HCT116 (cell line): ENCODE measurements around the gene PRMT3.

Experiments
- EGR1 ChIP-seq: IDR thresholded peaks from 2 replicates; pipeline ENCODE4 v1.6.1; 2012; ENCODE audit warnings: low read depth
- EZH2 ChIP-seq: fragments of 200-600 bp; sonication (generic); IDR thresholded peaks from 2 replicates; pipeline ENCODE4 v1.6.1; 2017; ENCODE audit warnings: antibody characterized with exemption, mixed run types
- JUND ChIP-seq: IDR thresholded peaks from 2 replicates; pipeline ENCODE4 v1.6.1; 2012
- POLR2A ChIP-seq: IDR thresholded peaks from 2 replicates; pipeline ENCODE4 v1.7.0; 2011; ENCODE audit warnings: borderline replicate concordance; ENCODE audit not compliant: insufficient read depth, insufficient read length; ENCODE audit errors: extremely low read depth
- POLR2AphosphoS5 ChIP-seq: IDR thresholded peaks from 2 replicates; pipeline ENCODE4 v1.6.1; 2011; ENCODE audit warnings: mild to moderate bottlenecking, low read depth, low read length, moderate library complexity
- SIN3A ChIP-seq: IDR thresholded peaks from 2 replicates; pipeline ENCODE4 v1.6.1; 2012; ENCODE audit warnings: low read depth
- SRF ChIP-seq: IDR thresholded peaks from 2 replicates; pipeline ENCODE4 v1.6.1; 2012; ENCODE audit warnings: low read depth
- TCF7L2 ChIP-seq: IDR thresholded peaks from 2 replicates; pipeline ENCODE4 v1.7.0; 2011; ENCODE audit warnings: borderline replicate concordance, inconsistent platforms; ENCODE audit not compliant: insufficient read depth, insufficient read length; ENCODE audit errors: extremely low read depth
- ZNF274 ChIP-seq: fragments of 200-500 bp; sonication (Bioruptor generic); IDR thresholded peaks from 2 replicates; pipeline ENCODE4 v1.6.1; 2014; ENCODE audit warnings: mild to moderate bottlenecking, low read depth, low read length, inconsistent platforms
- TF ChIP-seq, protein P1 (sequence below): IDR thresholded peaks from 2 replicates; pipeline ENCODE4 v1.6.1; 2011; ENCODE audit warnings: mild to moderate bottlenecking, low read length, moderate library complexity; ENCODE audit not compliant: insufficient replicate concordance; ENCODE audit errors: extremely low read depth
- TF ChIP-seq, protein P2 (sequence below), 3 experiments: fragments of 200-600 bp in 1 of 3; sonication (generic) in 1 of 3; IDR thresholded peaks in 2 of 3; conservative IDR thresholded peaks in 1 of 3; 2 replicates each; pipeline ENCODE4 v1.5.1; 2012 to 2017; ENCODE audit warnings: low read depth in 2 of 3, low read length in 2 of 3, antibody characterized with exemption in 1 of 3, borderline replicate concordance in 1 of 3, control low read depth in 1 of 3, mild to moderate bottlenecking in 1 of 3, mixed read lengths in 1 of 3, mixed run types in 1 of 3, moderate library complexity in 1 of 3; ENCODE audit not compliant: insufficient read depth in 1 of 3
- TF ChIP-seq, protein P3 (sequence below): IDR thresholded peaks from 2 replicates; pipeline ENCODE4 v1.6.1; 2012; ENCODE audit warnings: low read depth
- TF ChIP-seq, protein P4 (sequence below): IDR thresholded peaks from 2 replicates; pipeline ENCODE4 v1.6.1; 2012

DNA sequence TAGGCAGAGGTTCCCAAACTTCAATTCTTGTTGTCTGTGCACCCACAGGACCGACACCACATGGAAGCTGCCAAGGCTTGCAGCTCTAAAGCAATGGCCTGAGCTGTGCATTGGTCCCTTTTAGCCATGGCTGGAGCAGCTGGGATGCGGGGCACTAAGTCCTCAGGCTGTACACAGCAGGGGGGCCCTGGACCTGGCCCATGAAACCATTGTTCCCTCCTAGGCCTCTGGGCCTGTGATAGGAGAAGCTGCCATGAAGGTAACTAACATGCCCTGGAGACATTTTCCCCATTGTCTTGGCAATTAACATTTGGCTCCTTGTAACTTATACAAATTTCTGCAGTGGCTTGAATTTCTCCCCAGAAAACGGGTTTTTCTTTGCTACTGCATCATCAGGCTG, 168.3 kb downstream of the PRMT3 start:
- TF ChIP-seq, protein P1, sequence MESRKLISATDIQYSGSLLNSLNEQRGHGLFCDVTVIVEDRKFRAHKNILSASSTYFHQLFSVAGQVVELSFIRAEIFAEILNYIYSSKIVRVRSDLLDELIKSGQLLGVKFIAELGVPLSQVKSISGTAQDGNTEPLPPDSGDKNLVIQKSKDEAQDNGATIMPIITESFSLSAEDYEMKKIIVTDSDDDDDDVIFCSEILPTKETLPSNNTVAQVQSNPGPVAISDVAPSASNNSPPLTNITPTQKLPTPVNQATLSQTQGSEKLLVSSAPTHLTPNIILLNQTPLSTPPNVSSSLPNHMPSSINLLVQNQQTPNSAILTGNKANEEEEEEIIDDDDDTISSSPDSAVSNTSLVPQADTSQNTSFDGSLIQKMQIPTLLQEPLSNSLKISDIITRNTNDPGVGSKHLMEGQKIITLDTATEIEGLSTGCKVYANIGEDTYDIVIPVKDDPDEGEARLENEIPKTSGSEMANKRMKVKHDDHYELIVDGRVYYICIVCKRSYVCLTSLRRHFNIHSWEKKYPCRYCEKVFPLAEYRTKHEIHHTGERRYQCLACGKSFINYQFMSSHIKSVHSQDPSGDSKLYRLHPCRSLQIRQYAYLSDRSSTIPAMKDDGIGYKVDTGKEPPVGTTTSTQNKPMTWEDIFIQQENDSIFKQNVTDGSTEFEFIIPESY = no peak
- TF ChIP-seq POLR2A = no peak
- TF ChIP-seq, protein P2, sequence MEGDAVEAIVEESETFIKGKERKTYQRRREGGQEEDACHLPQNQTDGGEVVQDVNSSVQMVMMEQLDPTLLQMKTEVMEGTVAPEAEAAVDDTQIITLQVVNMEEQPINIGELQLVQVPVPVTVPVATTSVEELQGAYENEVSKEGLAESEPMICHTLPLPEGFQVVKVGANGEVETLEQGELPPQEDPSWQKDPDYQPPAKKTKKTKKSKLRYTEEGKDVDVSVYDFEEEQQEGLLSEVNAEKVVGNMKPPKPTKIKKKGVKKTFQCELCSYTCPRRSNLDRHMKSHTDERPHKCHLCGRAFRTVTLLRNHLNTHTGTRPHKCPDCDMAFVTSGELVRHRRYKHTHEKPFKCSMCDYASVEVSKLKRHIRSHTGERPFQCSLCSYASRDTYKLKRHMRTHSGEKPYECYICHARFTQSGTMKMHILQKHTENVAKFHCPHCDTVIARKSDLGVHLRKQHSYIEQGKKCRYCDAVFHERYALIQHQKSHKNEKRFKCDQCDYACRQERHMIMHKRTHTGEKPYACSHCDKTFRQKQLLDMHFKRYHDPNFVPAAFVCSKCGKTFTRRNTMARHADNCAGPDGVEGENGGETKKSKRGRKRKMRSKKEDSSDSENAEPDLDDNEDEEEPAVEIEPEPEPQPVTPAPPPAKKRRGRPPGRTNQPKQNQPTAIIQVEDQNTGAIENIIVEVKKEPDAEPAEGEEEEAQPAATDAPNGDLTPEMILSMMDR (IDR thresholded peaks at IDR 0.05 in 2 of 3, conservative IDR thresholded peaks at IDR 0.05 in 1 of 3; ENCODE audit: borderline replicate concordance in 1 of 3, insufficient read depth in 1 of 3, low read depth in 2 of 3, low read length in 2 of 3) = no peak
- no peak for TF ChIP-seq POLR2AphosphoS5
- no peak for TF ChIP-seq EZH2
- TF ChIP-seq EGR1 = no peak
- TF ChIP-seq TCF7L2 = no peak
- TF ChIP-seq, protein P3, sequence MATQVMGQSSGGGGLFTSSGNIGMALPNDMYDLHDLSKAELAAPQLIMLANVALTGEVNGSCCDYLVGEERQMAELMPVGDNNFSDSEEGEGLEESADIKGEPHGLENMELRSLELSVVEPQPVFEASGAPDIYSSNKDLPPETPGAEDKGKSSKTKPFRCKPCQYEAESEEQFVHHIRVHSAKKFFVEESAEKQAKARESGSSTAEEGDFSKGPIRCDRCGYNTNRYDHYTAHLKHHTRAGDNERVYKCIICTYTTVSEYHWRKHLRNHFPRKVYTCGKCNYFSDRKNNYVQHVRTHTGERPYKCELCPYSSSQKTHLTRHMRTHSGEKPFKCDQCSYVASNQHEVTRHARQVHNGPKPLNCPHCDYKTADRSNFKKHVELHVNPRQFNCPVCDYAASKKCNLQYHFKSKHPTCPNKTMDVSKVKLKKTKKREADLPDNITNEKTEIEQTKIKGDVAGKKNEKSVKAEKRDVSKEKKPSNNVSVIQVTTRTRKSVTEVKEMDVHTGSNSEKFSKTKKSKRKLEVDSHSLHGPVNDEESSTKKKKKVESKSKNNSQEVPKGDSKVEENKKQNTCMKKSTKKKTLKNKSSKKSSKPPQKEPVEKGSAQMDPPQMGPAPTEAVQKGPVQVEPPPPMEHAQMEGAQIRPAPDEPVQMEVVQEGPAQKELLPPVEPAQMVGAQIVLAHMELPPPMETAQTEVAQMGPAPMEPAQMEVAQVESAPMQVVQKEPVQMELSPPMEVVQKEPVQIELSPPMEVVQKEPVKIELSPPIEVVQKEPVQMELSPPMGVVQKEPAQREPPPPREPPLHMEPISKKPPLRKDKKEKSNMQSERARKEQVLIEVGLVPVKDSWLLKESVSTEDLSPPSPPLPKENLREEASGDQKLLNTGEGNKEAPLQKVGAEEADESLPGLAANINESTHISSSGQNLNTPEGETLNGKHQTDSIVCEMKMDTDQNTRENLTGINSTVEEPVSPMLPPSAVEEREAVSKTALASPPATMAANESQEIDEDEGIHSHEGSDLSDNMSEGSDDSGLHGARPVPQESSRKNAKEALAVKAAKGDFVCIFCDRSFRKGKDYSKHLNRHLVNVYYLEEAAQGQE = no peak
- TF ChIP-seq SIN3A = no peak
- TF ChIP-seq, protein P4, sequence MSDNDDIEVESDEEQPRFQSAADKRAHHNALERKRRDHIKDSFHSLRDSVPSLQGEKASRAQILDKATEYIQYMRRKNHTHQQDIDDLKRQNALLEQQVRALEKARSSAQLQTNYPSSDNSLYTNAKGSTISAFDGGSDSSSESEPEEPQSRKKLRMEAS = no peak
- no peak for TF ChIP-seq ZNF274
- TF ChIP-seq JUND = no peak
- no peak for TF ChIP-seq SRF
